ENCODE results near the gene MYOZ2.
"Not testable (repeated sequence)": the region's sequence is repeated elsewhere in the genome, so short reads cannot be mapped to it uniquely, and the experiment has no call there.

The MYOZ2 gene

GRCh38 chr4:119130365-119131065 lies 5.1 kb upstream of the MYOZ2 start:
- DNase-seq = peak in 1 of 2 experiments; percentile 5

- DNase-seq = no peak
Measured at GRCh38 chr4:119131164-119131563, 4.5 kb upstream of the MYOZ2 start.

GRCh38 chr4:119132306-119132705 lies 3.3 kb upstream of the MYOZ2 start:
- no peak for DNase-seq

GRCh38 chr4:119136546-119136945 lies 914 bp downstream of the MYOZ2 start:
- DNase-seq = no peak

GRCh38 chr4:119138046-119138445 lies 2.4 kb downstream of the MYOZ2 start:
- no peak for DNase-seq

GRCh38 chr4:119139311-119139710 lies 3.7 kb downstream of the MYOZ2 start:
- no peak for DNase-seq

- DNase-seq = no peak
Measured at GRCh38 chr4:119139822-119140252, 4.2 kb downstream of the MYOZ2 start.

GRCh38 chr4:119141283-119141682 lies 5.7 kb downstream of the MYOZ2 start:
- DNase-seq = not testable (repeated sequence)

- DNase-seq = no peak
Measured at GRCh38 chr4:119142833-119143232, 7.2 kb downstream of the MYOZ2 start.

GRCh38 chr4:119143341-119143740 lies 7.7 kb downstream of the MYOZ2 start:
- not testable (repeated sequence) for DNase-seq

- no peak for DNase-seq
Measured at GRCh38 chr4:119149110-119149509, 13.5 kb downstream of the MYOZ2 start.

- DNase-seq = no peak
Measured at GRCh38 chr4:119151161-119151560, 15.5 kb downstream of the MYOZ2 start.

- DNase-seq = no peak
Measured at GRCh38 chr4:119152741-119153140, 17.1 kb downstream of the MYOZ2 start.

GRCh38 chr4:119162174-119162573 lies 26.5 kb downstream of the MYOZ2 start:
- DNase-seq = no peak

- peak in 1 of 2 experiments; percentile 31 for DNase-seq
Measured at GRCh38 chr4:119165767-119166166, 30.1 kb downstream of the MYOZ2 start.

GRCh38 chr4:119170195-119170594 lies 34.6 kb downstream of the MYOZ2 start:
- DNase-seq = no peak

GRCh38 chr4:119172223-119172622 lies 36.6 kb downstream of the MYOZ2 start:
- no peak for DNase-seq

GRCh38 chr4:119173729-119174361 lies 38.2 kb downstream of the MYOZ2 start:
- not testable (repeated sequence) for DNase-seq

- DNase-seq = no peak
Measured at GRCh38 chr4:119179011-119179410, 43.4 kb downstream of the MYOZ2 start.

- no peak for DNase-seq
Measured at GRCh38 chr4:119184128-119184527, 48.5 kb downstream of the MYOZ2 start.

- no peak for DNase-seq
Measured at GRCh38 chr4:119189638-119190037, 54.0 kb downstream of the MYOZ2 start.

GRCh38 chr4:119190354-119190753 lies 54.7 kb downstream of the MYOZ2 start:
- no peak for DNase-seq

- DNase-seq = no peak
Measured at GRCh38 chr4:119191505-119191904, 55.9 kb downstream of the MYOZ2 start.

GRCh38 chr4:119197772-119198212 lies 62.2 kb downstream of the MYOZ2 start:
- DNase-seq = no peak

GRCh38 chr4:119204916-119205315 lies 69.3 kb downstream of the MYOZ2 start:
- no peak for DNase-seq

Measured in NCI-H2081 (cell line).